Measurements from ENCODE around the gene BCL10. TPM values are rescaled to one million over a fixed set of nuclear protein-coding genes. Genes with fewer than 3 reads are reported as not detected.

Gene BCL10
- total RNA-seq, 1 donor from 2014 or later: 6.8 TPM

GRCh38 chr1:85224734-85225623 lies 51.5 kb downstream of the BCL10 start:
- no peak for ATAC-seq
- no peak for DNase-seq (ENCODE audit: low spot score)

GRCh38 chr1:85224295-85224694 lies 52.1 kb downstream of the BCL10 start:
- ATAC-seq: no peak
- DNase-seq (ENCODE audit: low spot score): no peak

- no peak for DNase-seq (ENCODE audit: low spot score)
- ATAC-seq: no peak
Measured at GRCh38 chr1:85223334-85223733, 53.1 kb downstream of the BCL10 start.

GRCh38 chr1:85220756-85221201 lies 55.7 kb downstream of the BCL10 start:
- DNase-seq (ENCODE audit: low spot score): no peak
- ATAC-seq: no peak

GRCh38 chr1:85219853-85220610 lies 56.4 kb downstream of the BCL10 start:
- ATAC-seq (no peak), DNase-seq (ENCODE audit: low spot score) (no peak)

- ATAC-seq: no peak
- no peak for DNase-seq (ENCODE audit: low spot score)
Measured at GRCh38 chr1:85216697-85217096, 59.7 kb downstream of the BCL10 start.

Other genes starting within 250 kb of the BCL10 start
- gene MCOLN3, start 228.1 kb downstream of the BCL10 start, total RNA-seq: 0.05 TPM
- gene SYDE2, start 75.6 kb downstream of the BCL10 start, total RNA-seq: 4.8 TPM
- 8.2 TPM for gene C1orf52, start 17.0 kb downstream of the BCL10 start, total RNA-seq
- 70.6 TPM for gene DDAH1, start 188.5 kb upstream of the BCL10 start, total RNA-seq